K562 (cell line): Measurements from ENCODE around the gene TFPI. TPM values are rescaled to one million over a fixed set of nuclear protein-coding genes. Genes with fewer than 3 reads are reported as not detected.

ENCODE experiments used
- ATAC-seq: fragments of 200-7000 bp; cut with Tn5 transposase; 3 replicates; pipeline ENCODE4 v1.9.1; 2020; ENCODE audit warnings: moderate library complexity
- BruUV-seq: library from RNA; stranded (reverse); fragments of 400-500 nt; replicated peaks from 2 replicates; lab custom pipeline; 2021; lab: Mats Ljungman, UMichigan
- CTCF ChIA-PET: fragments of 300-600 bp; formaldehyde crosslinking; extraction: SDS; loops from one replicate; lab custom pipeline; 2021; ENCODE audit warnings: low intra/inter-chr PET ratio; lab: Yijun Ruan, JAX
- POLR2A ChIA-PET: fragments of 300-600, 350-650 bp; sonication (Branson Sonifier 250); formaldehyde crosslinking; extraction: SDS; loops from one replicate; lab custom pipeline; 2021; ENCODE audit warnings: antibody characterized with exemption, inconsistent platforms; lab: Yijun Ruan, JAX
- DNase-seq, 4 experiments: peaks; one replicate each; pipeline versions ENCODE4 v3.0.0 to v3.0.0-alpha.2; 2011 to 2018; ENCODE audit warnings: low spot score in 3 of 4, mixed read lengths in 3 of 4; ENCODE audit errors: extremely low read depth in 1 of 4
- FAIRE-seq: peaks from 2 replicates; lab custom pipeline; 2011; peaks lifted over from hg19 to GRCh38; lab: Jason Lieb, UNC
- H2AFZ ChIP-seq: 2 replicates; pipeline ENCODE4 v1.6.0; 2011; ENCODE audit warnings: low read depth, low read length, control low read depth, inconsistent platforms
- H3K27ac ChIP-seq: fragments of 200-600 bp; 3 replicates; pipeline ENCODE4 v1.8.0; 2011; ENCODE audit warnings: low read depth, mild to moderate bottlenecking, control low read depth, inconsistent platforms, low read length, moderate library complexity, mixed read lengths; ENCODE audit errors: extremely low read depth
- H3K27me3 ChIP-seq, 2 experiments: fragments of 300-600 bp in 1 of 2; 2 replicates in 1 of 2; 3 replicates in 1 of 2; pipeline versions ENCODE4 v1.6.0 to v1.8.0; 2011; ENCODE audit warnings: inconsistent platforms in 2 of 2, low read length in 2 of 2, mild to moderate bottlenecking in 1 of 2, mixed read lengths in 1 of 2, moderate library complexity in 1 of 2; ENCODE audit not compliant: control insufficient read depth in 2 of 2, insufficient read depth in 2 of 2
- H3K36me3 ChIP-seq: fragments of 300-600 bp; 3 replicates; pipeline ENCODE4 v1.8.0; 2011; ENCODE audit warnings: mild to moderate bottlenecking, low read length, inconsistent platforms; ENCODE audit not compliant: control insufficient read depth, insufficient read depth
- H3K4me1 ChIP-seq, 2 experiments: fragments of 200-600 bp in 1 of 2; replicated peaks in 1 of 2; 2 replicates in 1 of 2; 3 replicates in 1 of 2; pipeline versions ENCODE4 v1.5.1 to v1.8.0; 2011; ENCODE audit warnings: inconsistent platforms in 2 of 2, low read length in 2 of 2, mild to moderate bottlenecking in 1 of 2, mixed read lengths in 1 of 2, moderate library complexity in 1 of 2; ENCODE audit not compliant: control insufficient read depth in 2 of 2, insufficient read depth in 2 of 2
- H3K4me2 ChIP-seq: 2 replicates; pipeline ENCODE4 v1.6.1; 2011; ENCODE audit warnings: low read length, control low read depth, inconsistent platforms, mixed read lengths; ENCODE audit not compliant: insufficient read depth
- H3K4me3 ChIP-seq: fragments of 200-600 bp; sonication (generic), shearing (Covaris generic); 2 replicates; pipeline ENCODE4 v1.5.1; 2016; ENCODE audit warnings: control low read depth, inconsistent platforms
- H3K79me2 ChIP-seq: fragments of 200-600 bp; 3 replicates; pipeline ENCODE4 v1.8.0; 2011; ENCODE audit warnings: low read length, inconsistent platforms; ENCODE audit not compliant: control insufficient read depth, insufficient read depth
- H3K9ac ChIP-seq, 2 experiments: 2 replicates each; pipeline versions ENCODE4 v1.6.0 to v1.6.1; 2011; ENCODE audit warnings: low read depth in 2 of 2, low read length in 2 of 2, control low read depth in 1 of 2, inconsistent platforms in 1 of 2, mild to moderate bottlenecking in 1 of 2, mixed read lengths in 1 of 2; ENCODE audit not compliant: insufficient read depth in 1 of 2
- H3K9me1 ChIP-seq: one replicate; pipeline ENCODE4 v1.6.0; 2011; ENCODE audit warnings: inconsistent platforms, mild to moderate bottlenecking, low read length, moderate library complexity; ENCODE audit not compliant: control insufficient read depth, insufficient read depth
- H3K9me3 ChIP-seq: replicated peaks from 2 replicates; pipeline ENCODE4 v1.5.1; 2011; ENCODE audit warnings: low read depth, low read length, inconsistent platforms; ENCODE audit not compliant: control insufficient read depth, insufficient read depth
- H4K20me1 ChIP-seq: replicated peaks from 2 replicates; pipeline ENCODE4 v1.6.1; 2011; ENCODE audit warnings: low read length, inconsistent platforms, mixed read lengths; ENCODE audit not compliant: control insufficient read depth, insufficient read depth
- HMBOX1 ChIP-seq: sonication (generic); IDR thresholded peaks from 2 replicates; pipeline ENCODE4 v1.6.1; 2016
- NR3C1 ChIP-seq: sonication (generic); formaldehyde crosslinking; IDR thresholded peaks from 2 replicates; pipeline ENCODE4 v1.8.1; 2022; ENCODE audit warnings: missing genetic modification reagents
- ZBTB40 ChIP-seq, 2 experiments: fragments of 450-650 bp in 1 of 2; sonication (generic) in 1 of 2; formaldehyde crosslinking in 1 of 2; IDR thresholded peaks; 2 replicates each; pipeline versions ENCODE4 v1.7.1 to v1.9.0; 2016 to 2022; ENCODE audit warnings: inconsistent platforms in 1 of 2, mild to moderate bottlenecking in 1 of 2, missing genetic modification reagents in 1 of 2
- ZNF764 ChIP-seq: fragments of 250-450 bp; sonication (Bioruptor Pico); IDR thresholded peaks from 2 replicates; pipeline ENCODE4 v1.4.0; 2020; ENCODE audit warnings: low read depth, mild to moderate bottlenecking, moderate library complexity
- WGBS: fragments of 100-300 bp; shearing (Covaris generic); methylation state at CpG from one replicate; pipeline ENCODE4 v1.1.6; 2016; ENCODE audit warnings: low coverage, mixed read lengths; ENCODE audit not compliant: insufficient coverage; ENCODE audit errors: missing lambda C conversion rate; 5-methylcytosine and 5-hydroxymethylcytosine counted together
- in situ Hi-C: fragments of 300-500 bp; cut with MboI; formaldehyde crosslinking; loops from 4 replicates; pipeline ENCODE4 v1.15.0; 2018; ENCODE audit warnings: inconsistent platforms, mixed read lengths
- intact Hi-C: fragments of 100-400 bp; cut with micrococcal nuclease; formaldehyde crosslinking; loops from 2 replicates; pipeline ENCODE4 v1.14.2; 2022
- polyA plus RNA-seq, 8 experiments: library from polyadenylated mRNA; depleted of rRNA in 4 of 8; stranded (reverse) in 5 of 8; unstranded in 3 of 8; fragments of >200 nt; fragmentation: Nextera tagmentation in 2 of 8; fragmentation: Illumina TruSeq in 1 of 8; extraction: Ambion mirVana in 2 of 8; extraction: Trizol in 1 of 8; gene quantifications; 2 replicates each; pipeline versions ENCODE4 v1.2.1 to v1.2.3, GENCODE V29; 2011 to 2014; ENCODE audit warnings: inconsistent platforms in 1 of 8, missing spikeins in 1 of 8
- total RNA-seq, 7 experiments: library from RNA; depleted of rRNA in 6 of 7; stranded (reverse); fragments of >200 nt in 6 of 7; fragmentation: Illumina TruSeq in 2 of 7; extraction: Trizol in 2 of 7; gene quantifications; 2 replicates each; pipeline versions ENCODE4 v1.2.1 to v1.2.3, GENCODE V29; 2011 to 2021; ENCODE audit warnings: low replicate concordance in 1 of 7

The TFPI gene
- total and polyA plus RNA-seq, 9 of the 15 experiments (the other 6 are each of a cell fraction or from before 2014, with no cell fraction given), result 53.5 to 219 (median 100) TPM

DNA sequence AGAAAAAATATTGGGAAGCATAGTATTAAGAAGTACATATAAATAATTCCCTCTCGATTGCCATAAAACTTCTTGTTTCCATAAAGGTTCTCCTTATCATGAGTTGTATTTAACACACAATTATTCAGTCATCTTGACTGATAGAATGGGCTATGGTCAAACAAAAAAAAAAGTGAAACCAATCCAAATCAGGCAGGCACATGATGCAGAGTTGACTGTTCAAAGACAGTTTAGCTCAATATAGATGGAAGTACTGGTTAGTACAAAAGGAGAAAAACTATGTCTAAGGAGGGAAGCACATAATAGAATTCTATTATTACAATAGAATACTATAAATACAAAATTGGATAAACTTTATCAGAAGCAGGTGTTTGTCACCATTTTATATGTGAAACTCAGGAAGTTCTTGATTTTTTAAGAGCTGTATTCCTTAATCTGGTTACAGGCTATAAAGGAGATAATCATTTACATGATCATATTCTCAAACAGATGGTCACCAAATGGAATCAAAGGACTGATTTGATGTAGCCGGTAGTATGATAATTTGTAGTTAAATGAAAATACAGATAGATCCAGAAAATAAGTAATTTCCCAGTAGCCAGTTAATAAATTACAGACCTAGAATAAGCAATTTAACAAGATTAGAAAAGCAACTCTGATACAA, 88.0 kb downstream of the TFPI start:
- Histone ChIP-seq H3K9me1 (no peaks in the 10 kb centered on the region), H3K79me2 (no peaks in the 10 kb centered on the region), H3K9me3 (no peaks in the 10 kb centered on the region), H3K4me3 (no peak overlapping the region), H3K4me2 (no peak overlapping the region), H3K36me3 (peaks cover 11% of the 10 kb centered on the region), H3K9ac (no peak overlapping the region), H4K20me1 (no peaks in the 10 kb centered on the region), H2AFZ (no peak overlapping the region)
- ChIA-PET POLR2A (no interaction called here), CTCF (no interaction called here)
- in situ Hi-C loops (no loop called here), intact Hi-C loops (no loop called here)
- DNase-seq, result no peak
- no peak for FAIRE-seq
- ATAC-seq, result no peak
- BruUV-seq, result no TSS peak
- WGBS, result 61% methylated on average over 2 of the region's 2 CpGs
- TF ChIP-seq HMBOX1 (no peak), ZBTB40 (IDR thresholded peaks at IDR 0.05) (peak; percentile 37; the same call in 1 of the 2 replicates), ZBTB40 (CRISPR knock-in tag; IDR thresholded peaks at IDR 0.05) (no peak), ZNF764 (no peak), NR3C1 (no peak)
- TF ChIP-seq, all 486 proteins: peak for 1
- Histone ChIP-seq H3K4me1 (no peaks in the 10 kb centered on the region), H3K27me3 (0 out of 5 replicates have a peak, but pooled peaks cover 0 to 5% of the 10 kb centered on the region in 2 experiments), H3K27ac (no peak overlapping the region)
